ENCODE results near the gene BSG.

The BSG gene

DNA sequence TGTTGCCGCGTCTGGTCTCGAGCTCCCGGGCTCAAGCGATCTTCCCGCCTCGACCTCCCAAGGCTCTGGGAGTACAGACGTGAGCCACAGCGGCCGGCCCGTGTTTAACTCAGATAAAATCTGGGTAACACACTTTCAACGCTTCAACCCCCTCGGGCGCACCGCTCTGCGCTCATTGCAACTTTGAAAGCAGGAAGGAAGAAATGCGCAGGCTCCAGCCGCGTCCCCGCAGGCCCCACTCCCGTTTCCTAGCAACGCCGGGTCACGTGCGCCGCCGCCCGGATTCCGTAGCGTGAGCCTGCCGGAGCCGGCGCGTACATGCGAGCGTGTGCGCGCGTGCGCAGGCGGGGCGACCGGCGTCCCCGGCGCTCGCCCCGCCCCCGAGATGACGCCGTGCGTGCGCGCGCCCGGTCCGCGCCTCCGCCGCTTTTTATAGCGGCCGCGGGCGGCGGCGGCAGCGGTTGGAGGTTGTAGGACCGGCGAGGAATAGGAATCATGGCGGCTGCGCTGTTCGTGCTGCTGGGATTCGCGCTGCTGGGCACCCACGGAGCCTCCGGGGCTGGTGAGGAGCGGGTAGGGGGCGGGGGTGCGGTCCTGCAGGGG lies at the start of gene BSG:
TSS of gene BSG (plus strand) at position 457 of the 603 bp plus-strand sequence. CDS start at position 496, 39 bp downstream.
- DNase-seq (ENCODE audit: low read depth), result peak; percentile 95

DNA sequence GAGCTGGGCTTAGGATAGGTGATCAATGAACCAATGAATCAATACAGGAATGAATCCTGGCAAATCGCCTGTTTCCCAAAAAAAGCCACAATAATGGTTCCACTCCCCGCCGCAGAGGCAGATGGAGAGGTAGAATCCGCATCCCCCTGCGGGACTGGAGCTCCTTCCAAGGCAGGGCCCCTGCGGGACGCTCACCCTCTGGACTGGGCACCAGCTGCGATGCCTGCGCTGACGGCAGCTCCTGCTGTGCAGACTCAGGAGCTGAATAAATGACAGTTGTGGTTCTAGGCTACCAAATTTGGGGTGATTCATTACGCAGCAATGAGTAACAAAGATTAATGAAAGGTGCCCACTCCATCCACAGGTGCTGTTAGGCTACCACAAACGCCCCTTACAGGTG lies 49.7 kb upstream of the BSG start:
- DNase-seq (ENCODE audit: low read depth), result no peak

DNA sequence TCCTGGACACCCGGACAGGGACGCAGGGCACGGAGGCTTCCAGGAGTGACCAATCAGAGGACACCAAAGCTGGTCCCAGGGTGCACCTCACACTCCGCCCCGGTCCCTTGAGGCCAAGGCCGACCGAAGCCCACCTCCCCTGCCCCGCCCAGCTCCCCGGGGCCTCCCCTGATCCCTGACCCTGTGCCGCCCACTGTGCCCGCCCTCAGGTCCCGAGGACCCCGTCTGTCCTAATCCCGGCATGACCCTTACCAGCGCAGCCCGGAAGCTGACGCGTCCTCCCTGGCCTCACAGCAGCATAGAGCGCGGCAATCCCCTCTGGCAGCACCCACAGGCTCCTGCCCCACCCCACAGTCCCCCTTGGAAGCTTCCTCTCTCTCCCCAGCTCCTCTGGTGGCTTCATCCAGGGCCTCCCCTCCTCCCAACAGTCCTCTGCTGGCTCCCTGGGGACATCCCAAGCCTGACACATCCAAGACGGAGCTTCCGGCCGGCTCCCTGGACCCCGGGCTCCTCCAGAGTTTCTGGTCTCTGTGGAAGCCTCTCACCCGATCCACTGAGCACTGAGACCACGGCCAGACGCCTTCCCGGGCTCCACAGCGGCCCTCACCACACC lies 48.2 kb upstream of the BSG start:
- no peak for DNase-seq (ENCODE audit: low read depth)

DNA sequence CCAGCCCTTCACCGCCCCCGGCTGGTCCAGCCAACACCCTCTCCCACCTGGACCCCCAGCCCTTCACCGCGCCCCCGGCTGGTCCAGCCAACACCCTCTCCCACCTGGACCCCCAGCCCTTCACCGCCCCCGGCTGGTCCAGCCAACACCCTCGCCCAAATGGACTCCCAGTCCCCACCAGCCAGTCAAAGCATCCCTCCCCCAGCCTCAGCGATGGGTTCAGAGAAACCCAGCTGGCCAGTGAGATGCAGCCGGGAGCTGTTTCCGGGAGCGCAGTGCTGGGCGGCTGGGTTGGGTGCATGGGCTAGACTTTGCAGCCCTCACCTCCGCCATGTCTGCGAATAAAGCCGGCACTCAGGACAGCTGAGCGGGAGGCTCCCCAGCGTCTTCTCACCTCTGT lies 47.4 kb upstream of the BSG start:
- no peak for DNase-seq (ENCODE audit: low read depth)

DNA sequence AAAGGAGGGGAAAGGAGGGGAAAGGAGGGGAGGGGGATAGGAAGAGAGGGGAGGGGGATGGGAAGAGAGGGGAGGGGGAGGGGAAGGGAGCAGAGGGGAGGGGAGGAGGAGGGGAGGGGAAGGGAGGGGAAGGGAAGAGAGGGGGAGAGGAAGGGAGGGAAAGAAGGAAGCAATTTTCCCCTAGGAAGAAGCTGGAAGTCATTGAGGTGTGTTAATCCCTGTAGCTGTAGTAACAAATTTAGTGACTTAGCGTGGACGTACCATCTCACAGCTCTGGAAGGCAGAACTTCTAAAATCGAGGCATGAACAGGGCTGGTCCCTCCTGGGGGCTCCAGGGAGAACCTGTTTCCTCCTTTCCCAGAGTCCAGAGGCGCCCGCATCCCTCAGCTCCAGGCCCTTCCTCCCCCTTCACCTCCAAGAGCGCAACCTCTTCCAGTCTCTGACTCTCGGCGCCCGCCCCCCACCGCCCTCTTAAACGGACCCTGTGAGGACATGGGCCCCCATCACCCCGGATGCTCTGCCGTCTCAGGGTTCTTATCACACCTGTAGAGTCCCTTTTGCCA lies 46.5 kb upstream of the BSG start:
- DNase-seq (ENCODE audit: low read depth), result no peak

DNA sequence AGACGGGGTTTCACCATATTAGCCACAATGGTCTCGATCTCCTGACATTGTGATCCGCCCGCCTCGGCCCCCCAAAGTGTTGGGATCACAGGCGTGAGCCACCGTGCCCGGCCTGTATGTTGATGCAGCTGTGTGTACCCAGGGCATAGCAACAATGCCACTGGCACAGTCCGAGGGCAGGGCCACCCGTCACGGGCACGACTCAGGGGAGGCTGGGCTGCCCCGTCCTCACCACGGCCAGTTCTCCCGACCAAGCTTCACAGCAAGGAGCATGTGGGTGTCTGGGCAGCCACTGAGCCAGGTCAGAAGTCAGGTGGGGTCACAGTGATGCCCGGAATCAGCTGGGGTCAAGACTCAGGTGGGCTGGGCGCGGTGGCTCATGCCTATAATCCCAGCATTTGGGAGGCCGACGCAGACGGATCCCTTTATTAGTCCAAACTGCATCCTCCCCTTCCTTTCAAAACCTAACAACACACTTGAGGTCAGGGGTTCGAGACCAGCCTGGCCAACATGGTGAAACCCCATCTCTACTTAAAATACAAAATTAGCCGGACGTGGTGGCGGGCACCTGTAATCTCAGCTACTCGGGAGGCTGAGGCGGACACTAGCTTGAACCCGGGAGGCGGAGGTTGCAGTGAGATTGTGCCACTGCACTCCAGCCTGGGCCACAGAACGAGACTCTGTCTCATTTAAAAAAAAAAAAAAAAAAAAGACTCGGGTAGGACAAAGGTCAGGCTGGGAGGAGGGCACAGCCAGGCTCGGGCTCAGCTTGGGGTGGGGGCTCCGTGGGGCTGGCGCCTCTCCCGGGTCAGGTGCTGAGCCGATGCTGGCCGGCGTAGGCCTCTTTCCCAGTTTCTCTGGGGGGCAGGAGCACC lies 42.0 kb upstream of the BSG start:
- DNase-seq (ENCODE audit: low read depth), result no peak

DNA sequence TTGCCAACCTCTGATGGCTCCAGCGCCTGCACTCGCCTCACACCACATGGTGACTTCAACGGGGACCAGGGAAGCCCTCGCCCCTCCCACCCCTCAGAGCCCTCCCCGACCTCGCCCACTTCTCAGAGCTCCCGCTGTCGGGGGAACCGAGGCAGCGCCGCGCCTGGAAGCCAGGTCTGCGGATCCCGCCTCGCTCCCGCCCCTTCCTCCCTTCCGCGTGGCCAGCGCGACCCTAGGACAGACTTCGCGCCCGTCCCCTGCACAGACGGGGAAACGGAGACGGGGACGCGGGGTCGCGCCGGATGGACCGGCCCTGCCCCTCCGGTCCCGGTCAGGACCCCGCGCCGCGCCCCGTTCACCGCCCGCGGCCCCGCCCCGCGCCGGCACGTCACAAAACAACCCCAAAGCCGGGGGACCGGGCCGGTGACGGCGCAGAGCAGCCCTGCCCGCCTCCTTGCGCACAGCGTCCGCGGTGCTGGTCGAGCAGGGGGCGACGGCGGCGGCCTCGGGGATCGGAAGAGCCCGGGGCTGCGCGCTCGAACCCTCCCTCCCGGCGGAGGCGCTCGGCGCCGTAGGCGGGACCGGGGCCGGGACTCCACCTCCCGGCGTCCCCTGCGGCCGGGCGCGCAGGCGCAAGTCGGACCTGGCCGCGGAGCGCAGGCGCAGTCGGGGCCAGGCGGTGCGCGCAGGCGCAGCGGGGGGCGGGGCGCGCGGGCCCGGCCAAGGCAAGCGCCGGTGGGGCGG lies 41.2 kb upstream of the BSG start:
- DNase-seq (ENCODE audit: low read depth), result peak; percentile 86

DNA sequence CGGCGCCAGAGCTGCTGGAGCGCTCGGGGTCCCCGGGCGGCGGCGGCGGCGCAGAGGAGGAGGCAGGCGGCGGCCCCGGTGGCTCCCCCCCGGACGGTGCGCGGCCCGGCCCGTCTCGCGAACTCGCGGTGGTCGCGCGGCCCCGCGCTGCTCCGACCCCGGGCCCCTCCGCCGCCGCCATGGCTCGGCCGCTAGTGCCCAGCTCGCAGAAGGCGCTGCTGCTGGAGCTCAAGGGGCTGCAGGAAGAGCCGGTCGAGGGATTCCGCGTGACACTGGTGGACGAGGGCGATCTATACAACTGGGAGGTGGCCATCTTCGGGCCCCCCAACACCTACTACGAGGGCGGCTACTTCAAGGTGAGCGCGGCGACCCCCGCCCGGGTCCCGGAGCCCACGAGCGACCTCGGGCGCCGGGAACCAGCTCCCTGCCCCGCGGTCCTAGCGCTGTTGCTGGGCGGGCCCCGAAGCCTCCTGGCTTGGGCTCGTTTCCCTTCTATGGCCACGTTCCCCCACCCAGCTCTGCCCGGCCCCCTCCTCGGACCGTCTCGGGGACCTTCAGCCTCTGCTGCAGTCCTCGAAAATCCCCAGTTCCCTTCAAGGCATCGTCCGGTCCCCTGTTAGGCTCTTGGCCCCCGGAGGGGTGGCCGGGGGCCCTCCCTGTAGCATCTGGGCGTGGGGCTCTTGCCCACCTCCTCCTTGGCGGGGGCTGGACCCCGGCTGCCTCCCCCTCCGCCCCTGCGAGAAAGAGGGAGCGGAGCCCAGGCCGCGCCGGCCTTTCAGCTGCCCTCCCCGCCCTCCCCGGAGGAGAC lies 40.4 kb upstream of the BSG start, which contains the start of gene CDC34:
TSS of gene CDC34 (plus strand) at position 8 of the 808 bp plus-strand sequence. CDS start at position 180, 172 bp downstream.
- DNase-seq (ENCODE audit: low read depth), result no peak

DNA sequence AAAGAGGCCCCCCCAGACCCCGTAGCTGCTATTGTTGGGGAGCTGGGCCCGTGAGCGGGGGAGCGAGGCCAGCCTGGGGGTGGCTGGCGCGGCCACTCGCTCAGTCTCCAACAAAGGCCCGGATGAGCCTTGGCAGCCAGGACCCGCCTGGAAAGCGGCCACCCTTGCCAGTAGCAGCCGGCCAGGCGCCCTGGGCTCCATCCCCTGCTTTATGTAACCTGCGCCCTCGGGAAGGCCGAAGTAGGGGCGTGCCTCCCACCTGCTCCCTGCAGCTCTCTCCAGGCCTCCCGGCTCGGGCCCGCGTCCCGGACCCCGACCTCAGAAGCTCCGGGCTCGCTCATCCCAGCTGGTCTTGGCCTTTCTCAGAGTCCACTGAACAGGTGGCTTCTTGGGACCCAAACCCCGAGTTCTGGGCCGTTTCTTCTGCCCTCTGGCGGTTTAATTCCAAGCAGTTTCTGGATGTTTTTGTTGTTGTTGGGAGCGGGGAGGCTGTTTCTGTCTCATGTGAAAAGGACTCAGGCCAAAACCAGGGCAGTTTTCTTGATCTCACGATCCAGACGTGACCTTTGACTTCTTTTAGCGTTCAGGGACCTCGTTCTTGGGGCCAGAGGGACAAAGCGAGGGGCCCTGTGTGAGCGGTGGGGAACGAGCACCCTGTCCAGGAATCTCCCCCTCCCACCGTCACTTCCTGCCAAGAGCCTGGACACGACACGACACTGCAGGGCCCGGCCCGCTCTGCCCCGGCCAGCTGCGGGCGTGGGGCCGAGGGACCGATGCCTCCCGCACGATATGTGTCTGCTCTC lies 39.6 kb upstream of the BSG start:
- no peak for DNase-seq (ENCODE audit: low read depth)

DNA sequence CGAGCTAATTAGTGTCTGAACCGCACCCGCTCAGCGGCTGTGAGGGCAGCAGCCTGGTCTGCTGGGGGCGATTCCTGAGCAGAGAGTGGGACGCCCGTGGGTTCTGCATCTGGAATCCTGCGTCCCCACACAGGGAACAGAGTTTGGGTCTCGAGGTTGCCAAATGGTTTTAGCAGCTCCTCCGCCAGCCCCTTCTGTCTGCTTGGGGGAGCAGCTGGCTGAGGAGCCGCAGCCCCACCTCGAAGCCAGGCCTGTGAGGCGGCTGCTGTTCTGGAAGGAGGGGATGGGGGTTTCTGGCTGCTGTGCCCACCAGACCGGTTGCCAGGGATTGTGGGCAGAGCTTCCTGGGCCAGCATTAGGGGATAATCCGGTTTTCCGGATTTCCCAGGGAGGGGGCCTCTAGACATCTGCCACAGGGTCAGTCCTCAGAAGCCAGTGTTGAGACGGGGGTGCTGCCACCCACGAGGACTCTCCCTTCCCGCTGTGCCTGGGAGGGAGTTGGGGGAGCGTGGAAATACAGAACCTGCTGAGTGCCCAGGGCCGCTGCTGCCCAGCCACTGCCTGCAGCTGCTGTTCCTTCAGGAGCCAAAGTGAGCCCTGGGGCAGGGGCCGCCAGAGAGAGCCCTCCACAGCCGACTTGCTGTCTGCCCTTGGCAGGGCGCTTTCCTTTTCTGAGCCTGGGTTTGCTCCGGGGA lies 38.9 kb upstream of the BSG start:
- no peak for DNase-seq (ENCODE audit: low read depth)

DNA sequence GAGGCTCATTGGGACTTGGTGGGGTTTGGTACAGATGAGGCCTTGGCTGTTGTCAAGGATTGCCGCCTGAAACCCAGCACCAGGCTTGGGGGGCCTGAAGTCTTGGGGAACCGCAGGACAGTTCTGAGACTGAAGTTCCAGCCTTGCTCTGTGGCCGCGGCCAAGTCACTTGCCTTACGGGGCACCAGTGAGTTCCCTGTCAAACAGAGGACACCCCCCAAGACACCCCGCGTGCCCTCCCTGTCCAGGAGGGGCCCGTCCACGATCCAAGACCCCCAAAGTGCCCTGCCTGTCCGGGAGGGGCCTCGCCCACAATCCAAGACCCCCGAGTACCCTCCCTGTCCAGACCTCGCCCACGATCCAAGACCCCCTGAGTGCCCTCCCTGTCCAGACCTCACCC lies 38.3 kb upstream of the BSG start:
- DNase-seq (ENCODE audit: low read depth), result no peak

DNA sequence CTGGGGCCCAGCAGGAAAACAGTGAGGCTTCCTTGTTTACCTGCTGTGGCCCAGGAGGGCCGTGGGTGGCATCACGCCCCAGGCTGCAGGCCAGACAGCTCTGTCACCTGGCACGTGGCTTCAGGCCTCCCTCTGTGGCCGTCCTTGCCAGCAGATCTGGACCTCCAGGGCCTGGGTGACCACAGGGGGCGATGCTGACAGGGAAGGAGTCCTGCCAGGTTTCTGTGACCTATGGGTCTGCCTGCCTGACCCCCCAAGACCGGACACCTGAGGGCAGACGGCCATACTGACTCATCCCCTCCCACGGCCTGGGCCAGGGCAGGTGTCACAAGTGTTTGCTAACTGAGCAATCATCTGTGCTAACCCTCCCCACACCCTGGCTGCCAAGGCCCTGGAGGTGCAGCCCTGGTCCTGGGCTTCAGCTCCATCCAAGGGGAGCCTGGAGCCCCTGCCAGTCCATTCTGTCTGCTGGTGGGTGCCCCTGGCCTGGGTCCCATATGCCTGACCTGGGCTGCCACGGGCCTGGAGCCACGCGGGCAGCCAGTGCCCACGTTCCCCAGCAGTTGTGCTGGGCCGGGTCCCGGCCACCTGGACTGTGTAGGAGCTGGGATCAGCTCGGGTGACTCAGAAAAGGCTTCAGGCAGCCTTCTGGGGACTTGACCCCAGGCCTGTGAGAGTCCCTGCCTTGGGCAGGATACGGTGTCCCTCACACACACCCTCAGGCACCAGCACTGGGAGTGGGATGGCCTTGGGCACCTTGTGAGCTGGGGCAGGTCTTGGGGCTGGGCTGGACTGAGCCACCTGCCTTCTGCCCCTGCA lies 37.2 kb upstream of the BSG start:
- DNase-seq (ENCODE audit: low read depth), result no peak

DNA sequence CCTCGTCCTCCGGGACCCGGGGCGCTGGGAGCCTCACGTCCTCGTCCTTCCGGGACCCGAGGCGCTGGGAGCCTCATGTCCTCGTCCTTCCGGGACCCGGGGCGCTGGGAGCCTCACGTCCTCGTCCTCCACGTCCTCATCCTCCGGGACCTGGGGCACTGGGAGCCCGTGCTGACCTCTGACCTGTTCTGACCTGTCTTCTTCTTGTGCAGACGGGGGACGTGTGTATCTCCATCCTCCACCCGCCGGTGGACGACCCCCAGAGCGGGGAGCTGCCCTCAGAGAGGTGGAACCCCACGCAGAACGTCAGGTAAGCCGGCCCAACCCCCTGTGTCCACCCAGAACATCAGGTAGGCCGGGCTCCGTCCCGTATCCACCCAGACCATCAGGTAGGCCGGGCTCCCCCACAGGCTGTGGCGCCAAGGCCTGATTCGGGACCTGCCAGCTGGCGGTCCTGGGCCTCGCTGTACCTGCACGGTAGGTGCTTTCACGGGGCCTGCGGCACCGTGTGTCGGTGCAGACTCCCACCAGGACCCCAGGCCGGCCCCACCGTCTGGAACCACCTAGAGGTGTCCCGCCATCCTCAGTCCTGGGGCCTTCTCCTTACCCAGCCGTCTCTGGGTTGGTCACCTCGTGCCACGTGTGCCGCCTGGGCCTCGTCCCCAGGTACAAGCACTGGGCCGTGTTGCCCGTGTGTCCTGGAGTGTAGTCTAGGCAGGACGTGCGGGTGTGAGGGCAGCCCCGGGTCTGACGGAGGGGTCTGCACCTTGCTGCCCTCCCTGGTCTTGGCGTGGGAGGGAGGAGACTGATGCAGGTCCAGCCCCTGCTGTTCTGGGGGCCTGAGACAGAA lies 36.1 kb upstream of the BSG start:
- DNase-seq (ENCODE audit: low read depth), result no peak

DNA sequence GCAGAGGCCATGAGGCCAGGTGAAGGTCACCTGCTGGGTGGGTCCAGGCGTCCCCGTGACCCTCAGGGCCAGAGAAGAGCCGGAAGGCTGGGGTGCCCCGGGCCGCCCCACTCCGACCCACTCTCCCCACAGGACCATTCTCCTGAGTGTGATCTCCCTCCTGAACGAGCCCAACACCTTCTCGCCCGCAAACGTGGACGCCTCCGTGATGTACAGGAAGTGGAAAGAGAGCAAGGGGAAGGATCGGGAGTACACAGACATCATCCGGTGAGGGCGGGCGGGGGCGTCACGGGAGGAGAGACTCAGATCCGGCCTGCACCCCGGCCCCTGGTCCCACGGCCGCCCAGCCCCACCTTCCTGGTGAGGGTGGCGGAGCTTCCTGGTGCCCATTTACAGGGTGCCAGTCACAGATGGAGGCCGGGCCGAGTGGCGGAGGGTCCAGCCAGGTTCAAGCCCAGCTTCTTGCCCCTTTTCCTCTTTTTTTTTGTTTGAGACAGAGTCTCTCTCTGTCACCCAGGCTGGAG lies 35.5 kb upstream of the BSG start:
- DNase-seq (ENCODE audit: low read depth), result no peak

DNA sequence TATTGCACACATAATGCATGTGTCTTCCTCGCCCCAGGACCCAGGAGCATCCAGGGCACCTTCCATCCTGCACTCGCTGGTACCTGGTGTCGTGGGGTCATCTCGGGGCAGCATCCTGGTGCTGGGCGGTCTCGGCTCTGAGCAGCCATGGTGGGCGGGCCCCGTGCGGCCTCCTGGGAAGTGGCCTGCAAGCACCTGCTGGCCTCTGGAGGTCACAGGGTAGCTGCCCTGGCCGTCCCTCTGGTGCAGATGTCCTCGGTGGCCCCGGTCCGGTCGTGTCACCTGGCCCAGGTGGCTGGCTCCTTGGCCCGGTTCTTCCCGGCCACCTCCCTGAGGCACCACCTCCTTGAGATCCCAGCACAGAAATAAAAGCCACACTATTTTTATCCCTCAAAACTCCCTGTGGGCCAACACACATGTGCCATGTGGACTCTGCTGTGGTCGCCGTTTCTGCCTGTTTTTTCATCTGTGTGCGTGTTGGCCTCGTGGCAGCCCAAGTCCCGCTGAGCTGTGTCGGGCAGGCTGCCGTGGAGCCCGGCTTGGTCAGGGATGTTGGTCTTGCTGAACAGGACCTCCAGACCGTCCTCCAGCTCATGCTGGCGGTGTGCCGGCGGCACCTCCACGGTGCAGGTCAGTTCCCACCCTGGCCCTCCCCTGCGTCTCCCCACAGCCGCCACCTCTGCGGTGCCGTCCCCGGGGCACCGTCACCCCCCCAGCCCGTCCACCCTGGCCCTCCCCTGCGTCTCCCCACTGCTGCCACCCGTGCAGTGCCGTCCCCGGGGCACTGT lies 33.6 kb upstream of the BSG start:
- DNase-seq (ENCODE audit: low read depth), result no peak

DNA sequence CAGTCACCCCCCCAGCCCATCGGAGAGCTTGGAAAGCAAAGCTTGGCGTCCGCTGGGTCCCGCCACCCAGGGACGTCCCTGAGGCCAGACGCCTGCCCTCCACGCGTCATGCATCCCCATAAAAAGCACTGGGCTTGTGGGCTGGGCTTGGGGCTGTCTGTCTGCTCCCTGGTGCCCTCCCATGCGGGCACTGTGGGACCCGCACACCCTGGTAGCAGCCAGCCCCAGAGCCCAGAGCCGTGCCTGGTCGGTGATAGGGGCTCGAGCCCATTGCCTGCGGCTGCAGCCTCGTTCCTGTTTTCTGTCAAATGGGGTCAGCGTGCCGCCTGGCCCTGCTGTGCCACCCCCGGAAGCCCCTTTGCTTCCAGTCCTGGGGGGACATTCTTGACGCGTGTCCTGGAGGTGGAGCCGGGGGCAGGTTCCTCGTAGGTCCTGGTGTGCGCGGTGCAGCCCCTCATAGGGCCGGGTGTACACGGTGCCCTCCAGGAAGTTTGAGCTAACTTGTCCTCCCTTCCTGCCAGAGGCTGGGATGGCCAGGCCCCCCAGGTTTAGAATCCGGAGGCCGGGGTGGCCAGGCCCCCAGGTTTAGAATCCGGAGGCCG lies 32.9 kb upstream of the BSG start:
- DNase-seq (ENCODE audit: low read depth), result no peak

Data from activated T-cell treated with anti-CD3 and anti-CD28 coated beads for 1 hour (primary cell).